ENCODE results near the gene TOR2A. TPM values are rescaled to one million over a fixed set of nuclear protein-coding genes. Genes with fewer than 3 reads are reported as not detected.

The TOR2A gene
- total and polyA plus RNA-seq, 10 donors = 16.8 to 36.5 (median 22.7) TPM

- Histone ChIP-seq H3K27ac (peak overlapping the region; percentile 33 to 99 (median 92)), H3K9me3 (no peaks in the 10 kb centered on the region), H3K4me3 (peak overlapping the region; percentile 48 to 83 (median 61)), H3K27me3 (replicated peaks in 1 of 7) (no peaks in the 10 kb centered on the region), H3K4me1 (peaks cover 23 to 99% (median 75%) of the 10 kb centered on the region in 6 donors), H3K36me3 (peaks cover 0 to 38% (median 22%) of the 10 kb centered on the region in 6 donors)
- DNase-seq = peak; percentile 93
- peak in 2 of 11 experiments; percentile 13 to 14 for TF ChIP-seq CTCF (IDR thresholded peaks at IDR 0.05 in 8 of 11, conservative IDR thresholded peaks at IDR 0.05 in 3 of 11)
- TF ChIP-seq POLR2A (IDR thresholded peaks at IDR 0.05) = no peak
- peak; percentile 53 to 60 (median 58) for TF ChIP-seq POLR2AphosphoS5 (IDR thresholded peaks at IDR 0.05)
- WGBS, 5 donors = 17 to 31% (median 22%) methylated on average over 7 to 15 of the region's 15 CpGs
- intact Hi-C loops (cut with DNase I; ENCODE audit: low total_unique reads) = no loop called here
These were observed 41.3 kb upstream of the TOR2A start for GRCh38 chr9:127776195-127776923.

- 94 to 96% (median 94%) methylated on average over 6 to 10 of the region's 10 CpGs for WGBS, 5 donors
- peaks cover 0 to 41% (median 22%) of the 10 kb centered on the region in 6 donors for H3K36me3 ChIP-seq
- H3K27me3 ChIP-seq (replicated peaks in 1 of 7) = no peaks in the 10 kb centered on the region
- TF ChIP-seq POLR2A (IDR thresholded peaks at IDR 0.05) (no peak), CTCF (IDR thresholded peaks at IDR 0.05 in 8 of 11, conservative IDR thresholded peaks at IDR 0.05 in 3 of 11) (no peak), POLR2AphosphoS5 (IDR thresholded peaks at IDR 0.05) (no peak)
- H3K27ac ChIP-seq = peak overlapping the region in 2 of 8 donors; percentile 30 to 91
- H3K4me1 ChIP-seq = peaks cover 23 to 99% (median 76%) of the 10 kb centered on the region in 6 donors
- H3K4me3 ChIP-seq = no peak overlapping the region
- no peaks in the 10 kb centered on the region for H3K9me3 ChIP-seq
- intact Hi-C loops (cut with DNase I; ENCODE audit: low total_unique reads) = no loop called here
- DNase-seq = peak; percentile 75
These were observed 38.9 kb upstream of the TOR2A start for GRCh38 chr9:127773981-127774380.

- no peak for DNase-seq
- WGBS, 5 donors = 87 to 100% (median 94%) methylated on average over 3 of the region's 3 CpGs
- Histone ChIP-seq H3K4me1 (peaks cover 21 to 99% (median 76%) of the 10 kb centered on the region in 6 donors), H3K36me3 (peaks cover 0 to 48% (median 22%) of the 10 kb centered on the region in 6 donors), H3K27ac (peak overlapping the region in 3 of 8 donors; percentile 30 to 91 (median 48)), H3K9me3 (no peaks in the 10 kb centered on the region), H3K27me3 (replicated peaks in 1 of 7) (no peaks in the 10 kb centered on the region), H3K4me3 (no peak overlapping the region)
- TF ChIP-seq POLR2AphosphoS5 (IDR thresholded peaks at IDR 0.05) (no peak), CTCF (IDR thresholded peaks at IDR 0.05 in 8 of 11, conservative IDR thresholded peaks at IDR 0.05 in 3 of 11) (no peak), POLR2A (IDR thresholded peaks at IDR 0.05) (no peak)
- intact Hi-C loops (cut with DNase I; ENCODE audit: low total_unique reads) = no loop called here
These were observed 38.2 kb upstream of the TOR2A start for GRCh38 chr9:127773272-127773671.

GRCh38 chr9:127772603-127773002, 37.5 kb upstream of the TOR2A start:
- intact Hi-C loops (cut with DNase I; ENCODE audit: low total_unique reads) = no loop called here
- TF ChIP-seq POLR2AphosphoS5 (IDR thresholded peaks at IDR 0.05) (no peak), POLR2A (IDR thresholded peaks at IDR 0.05) (no peak), CTCF (IDR thresholded peaks at IDR 0.05 in 8 of 11, conservative IDR thresholded peaks at IDR 0.05 in 3 of 11) (no peak)
- no peak for DNase-seq
- Histone ChIP-seq H3K4me1 (peaks cover 27 to 100% (median 82%) of the 10 kb centered on the region in 6 donors), H3K27ac (peak overlapping the region in 3 of 8 donors; percentile 48 to 92 (median 91)), H3K9me3 (no peaks in the 10 kb centered on the region), H3K27me3 (replicated peaks in 1 of 7) (no peaks in the 10 kb centered on the region), H3K4me3 (no peak overlapping the region), H3K36me3 (peaks cover 0 to 55% (median 22%) of the 10 kb centered on the region in 6 donors)
- whole genome bisulfite sequencing, 5 donors = 93 to 98% (median 97%) methylated on average over 5 of the region's 5 CpGs

Data from spleen (tissue), 11 donors.